Caco-2 (cell line): Measurements from ENCODE around the gene TXNRD1. TPM values are rescaled to one million over a fixed set of nuclear protein-coding genes. Genes with fewer than 3 reads are reported as not detected.

Experiments
- total RNA-seq: library from RNA; stranded (reverse); gene quantifications from 2 replicates; pipeline ENCODE4 v1.2.3, GENCODE V29; 2022

The TXNRD1 gene
- total RNA-seq, 1 experiment from 2014 or later: 115 TPM

Other genes starting within 250 kb of the TXNRD1 start
- gene TDG, start 249.9 kb upstream of the TXNRD1 start, total RNA-seq: 28.4 and 29.5 TPM in 2 replicates
- gene GLT8D2, start 165.6 kb upstream of the TXNRD1 start, total RNA-seq: 0.49 TPM in 1 of 2 replicates, not detected in the other
- gene HCFC2, start 151.2 kb upstream of the TXNRD1 start, total RNA-seq: 4.9 and 5.4 TPM in 2 replicates
- 30.8 and 36.9 TPM in 2 replicates for gene NFYB, start 77.6 kb upstream of the TXNRD1 start, total RNA-seq
- gene EID3, start 88.0 kb downstream of the TXNRD1 start, total RNA-seq: 2.0 and 3.2 TPM in 2 replicates
- gene CHST11, start 241.2 kb downstream of the TXNRD1 start, total RNA-seq: 0.25 and 0.97 TPM in 2 replicates